ENCODE results near the gene ZIC2. TPM values are rescaled to one million over a fixed set of nuclear protein-coding genes. Genes with fewer than 3 reads are reported as not detected.
"Not testable (repeated sequence)": the region's sequence is repeated elsewhere in the genome, so short reads cannot be mapped to it uniquely, and the experiment has no call there.

Gene ZIC2
- total RNA-seq, 1 donor from 2014 or later, result 52.4 TPM

DNA sequence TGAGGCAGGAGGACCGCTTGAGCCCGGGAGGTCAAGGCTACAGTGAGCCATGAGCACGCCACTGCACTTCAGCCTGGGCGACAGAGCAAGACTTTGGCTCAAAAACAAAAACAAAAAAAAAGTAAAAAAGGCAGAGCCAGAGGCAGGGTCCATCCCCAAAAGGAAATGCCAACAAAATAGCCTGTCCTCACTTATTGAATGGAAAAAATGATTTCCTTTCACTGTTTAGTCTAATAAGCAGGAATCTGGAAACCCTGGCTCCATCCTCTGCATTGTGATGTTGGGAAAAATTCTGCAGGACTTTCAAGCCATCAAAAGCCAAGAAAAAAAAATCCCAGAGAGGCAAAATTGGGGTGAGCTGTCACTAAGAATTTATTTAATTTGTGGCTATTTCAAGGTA lies 33.2 kb upstream of the ZIC2 start:
- no peak for DNase-seq (ENCODE audit: low spot score)
- H3K9ac ChIP-seq, result no peak overlapping the region
- no peaks in the 10 kb centered on the region for H3K9me3 ChIP-seq (ENCODE audit: low read depth)
- no peaks in the 10 kb centered on the region for H3K79me2 ChIP-seq (ENCODE audit: low read depth)
- no peak overlapping the region for H2AFZ ChIP-seq (replicated peaks)
- H3F3A ChIP-seq (ENCODE audit: low read depth), result peaks cover 10% of the 10 kb centered on the region
- peaks cover 11% of the 10 kb centered on the region for H4K20me1 ChIP-seq (ENCODE audit: low read depth)
- Mint-ChIP-seq H3K27ac (no peak overlapping the region), H3K9me3 (no peaks in the 10 kb centered on the region), H3K27me3 (ENCODE audit: insufficient read depth, low read depth) (peaks cover 5% of the 10 kb centered on the region), H3K4me1 (peaks cover 66% of the 10 kb centered on the region), H3K36me3 (peaks cover 14% of the 10 kb centered on the region), H3K4me3 (no peak overlapping the region)
- H3K4me1 ChIP-seq, result peaks cover 9% of the 10 kb centered on the region
- H3K4me3 ChIP-seq, result no peak overlapping the region
- H3K27ac ChIP-seq, result no peak overlapping the region
- TF ChIP-seq EZH2 (IDR thresholded peaks at IDR 0.05) (no peak), EZH2phosphoT487 (IDR thresholded peaks at IDR 0.05) (no peak)
- TF ChIP-seq, protein P1, sequence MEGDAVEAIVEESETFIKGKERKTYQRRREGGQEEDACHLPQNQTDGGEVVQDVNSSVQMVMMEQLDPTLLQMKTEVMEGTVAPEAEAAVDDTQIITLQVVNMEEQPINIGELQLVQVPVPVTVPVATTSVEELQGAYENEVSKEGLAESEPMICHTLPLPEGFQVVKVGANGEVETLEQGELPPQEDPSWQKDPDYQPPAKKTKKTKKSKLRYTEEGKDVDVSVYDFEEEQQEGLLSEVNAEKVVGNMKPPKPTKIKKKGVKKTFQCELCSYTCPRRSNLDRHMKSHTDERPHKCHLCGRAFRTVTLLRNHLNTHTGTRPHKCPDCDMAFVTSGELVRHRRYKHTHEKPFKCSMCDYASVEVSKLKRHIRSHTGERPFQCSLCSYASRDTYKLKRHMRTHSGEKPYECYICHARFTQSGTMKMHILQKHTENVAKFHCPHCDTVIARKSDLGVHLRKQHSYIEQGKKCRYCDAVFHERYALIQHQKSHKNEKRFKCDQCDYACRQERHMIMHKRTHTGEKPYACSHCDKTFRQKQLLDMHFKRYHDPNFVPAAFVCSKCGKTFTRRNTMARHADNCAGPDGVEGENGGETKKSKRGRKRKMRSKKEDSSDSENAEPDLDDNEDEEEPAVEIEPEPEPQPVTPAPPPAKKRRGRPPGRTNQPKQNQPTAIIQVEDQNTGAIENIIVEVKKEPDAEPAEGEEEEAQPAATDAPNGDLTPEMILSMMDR (IDR thresholded peaks at IDR 0.05), result no peak
- H3K4me2 ChIP-seq, result no peak overlapping the region
- H3K36me3 ChIP-seq, result no peaks in the 10 kb centered on the region
- no peaks in the 10 kb centered on the region for H3K27me3 ChIP-seq

DNA sequence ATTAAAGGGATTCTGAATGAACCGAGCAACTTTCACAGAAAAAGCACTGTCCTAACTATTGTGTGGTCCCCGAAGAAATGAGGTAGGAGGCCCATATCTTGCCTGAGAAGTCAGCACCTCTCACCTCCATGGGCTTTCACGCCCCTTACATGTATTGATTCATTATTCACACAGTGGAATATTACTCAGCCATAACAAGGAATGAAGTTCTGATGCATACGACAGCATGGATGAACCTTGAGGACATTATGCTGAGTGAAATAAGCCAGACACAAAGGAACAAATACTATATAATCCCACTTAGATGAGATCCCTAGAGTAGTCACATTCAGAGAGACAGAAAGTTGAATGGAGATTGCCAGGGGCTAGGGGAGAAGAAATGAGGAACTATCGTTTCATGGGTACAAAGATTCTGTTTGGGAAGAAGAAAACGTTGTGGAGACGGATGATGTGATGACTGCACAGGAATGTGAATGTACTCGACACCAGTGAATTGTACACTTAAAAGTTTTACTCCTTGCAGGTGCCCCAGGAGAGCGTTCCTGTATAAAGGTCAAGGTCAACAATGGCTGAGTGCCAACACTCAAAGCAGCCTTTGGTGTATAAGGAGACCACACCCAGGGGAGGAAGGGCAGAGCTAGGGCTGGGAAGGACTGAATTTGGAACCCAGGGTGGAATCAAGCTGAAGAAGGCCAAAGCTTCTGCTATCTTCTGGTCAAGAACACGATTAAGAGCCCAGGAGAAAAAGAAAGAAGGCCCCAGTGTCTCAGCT lies 32.5 kb upstream of the ZIC2 start:
- peaks cover 12% of the 10 kb centered on the region for H3K36me3 Mint-ChIP-seq
- Histone ChIP-seq H3K4me2 (peak overlapping the region; percentile 47), H3K9ac (no peak overlapping the region), H3K9me3 (ENCODE audit: low read depth) (no peaks in the 10 kb centered on the region), H4K20me1 (ENCODE audit: low read depth) (peaks cover 11% of the 10 kb centered on the region), H3K4me3 (no peak overlapping the region), H2AFZ (replicated peaks) (no peak overlapping the region), H3K27me3 (no peaks in the 10 kb centered on the region), H3K36me3 (no peaks in the 10 kb centered on the region), H3F3A (ENCODE audit: low read depth) (peaks cover 10% of the 10 kb centered on the region), H3K4me1 (peaks cover 9% of the 10 kb centered on the region), H3K27ac (no peak overlapping the region), H3K79me2 (ENCODE audit: low read depth) (peaks cover 3% of the 10 kb centered on the region)
- H3K27me3 Mint-ChIP-seq (ENCODE audit: insufficient read depth, low read depth), result peaks cover 5% of the 10 kb centered on the region
- peaks cover 73% of the 10 kb centered on the region for H3K4me1 Mint-ChIP-seq
- no peaks in the 10 kb centered on the region for H3K9me3 Mint-ChIP-seq
- peak overlapping the region; percentile 73 for H3K4me3 Mint-ChIP-seq
- TF ChIP-seq, protein P1 (IDR thresholded peaks at IDR 0.05), result no peak
- TF ChIP-seq EZH2 (IDR thresholded peaks at IDR 0.05) (no peak), EZH2phosphoT487 (IDR thresholded peaks at IDR 0.05) (no peak)
- no peak for DNase-seq (ENCODE audit: low spot score)
- peak overlapping the region; percentile 97 for H3K27ac Mint-ChIP-seq

DNA sequence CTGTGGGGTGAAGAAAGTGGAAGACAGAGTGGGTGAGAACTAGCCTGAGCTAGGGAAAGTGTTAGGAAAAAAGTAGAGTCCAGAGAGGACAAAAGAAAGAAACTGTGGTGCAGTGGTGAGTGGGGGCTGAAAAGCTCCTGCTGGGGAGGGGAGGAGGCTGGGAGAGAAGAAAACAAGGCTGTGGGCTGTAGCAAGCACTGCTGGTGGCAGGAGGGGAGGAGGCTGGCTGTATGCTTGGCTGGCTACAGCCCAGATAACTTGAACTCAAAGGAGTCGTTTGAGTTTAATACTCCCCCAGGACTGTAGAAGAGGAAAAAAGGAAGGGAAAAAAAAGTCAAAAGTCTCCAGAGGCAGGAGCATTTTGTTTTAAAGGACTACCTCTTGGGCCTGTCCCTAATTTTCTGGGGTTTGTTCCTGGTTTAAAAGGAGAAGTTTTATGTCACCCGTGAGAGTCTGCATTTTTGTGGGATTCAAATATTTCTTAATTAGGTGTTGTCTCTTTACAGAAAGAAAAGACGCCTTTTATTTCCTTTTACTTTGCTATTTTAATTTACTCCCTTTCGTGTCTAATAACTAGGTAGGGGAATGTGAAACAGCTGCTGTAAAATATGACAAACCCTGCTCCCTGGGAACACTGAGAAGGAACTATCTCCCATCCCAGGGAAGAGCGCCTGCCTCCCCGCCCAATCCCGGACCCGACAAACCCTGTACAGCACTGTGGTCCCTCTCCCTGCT lies 31.7 kb upstream of the ZIC2 start:
- no peak overlapping the region for H3K27ac ChIP-seq

DNA sequence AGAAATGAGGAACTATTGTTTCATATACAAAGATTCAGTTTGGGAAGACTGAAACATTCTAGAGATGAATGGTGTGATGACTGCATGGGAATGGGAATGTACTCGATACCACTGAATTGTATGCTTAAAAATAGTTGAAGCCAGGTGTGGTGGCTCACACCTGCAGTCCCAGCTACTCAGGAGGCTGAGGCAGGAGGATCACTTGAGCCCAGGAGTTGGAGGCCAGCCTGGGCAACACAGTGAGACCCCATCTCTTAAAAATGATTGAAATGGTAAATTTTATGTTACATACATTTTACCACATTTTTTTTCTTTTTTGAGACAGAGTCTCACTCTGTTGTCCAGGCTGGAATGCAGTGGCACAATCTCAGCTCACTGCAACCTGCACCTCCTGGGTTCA lies 29.9 kb upstream of the ZIC2 start:
- peak overlapping the region; percentile 59 for H3K27ac Mint-ChIP-seq
- H3K27me3 ChIP-seq, result peaks cover 19% of the 10 kb centered on the region
- H4K20me1 ChIP-seq (ENCODE audit: low read depth), result peaks cover 11% of the 10 kb centered on the region
- H3K4me1 Mint-ChIP-seq, result peaks cover 84% of the 10 kb centered on the region
- H3K79me2 ChIP-seq (ENCODE audit: low read depth), result peaks cover 20% of the 10 kb centered on the region
- H2AFZ ChIP-seq (replicated peaks); H3K27ac ChIP-seq; DNase-seq (ENCODE audit: low spot score); H3K36me3 ChIP-seq; H3K36me3 Mint-ChIP-seq; H3K4me2 ChIP-seq; H3K27me3 Mint-ChIP-seq (ENCODE audit: insufficient read depth, low read depth); H3K4me3 Mint-ChIP-seq; H3K4me3 ChIP-seq; H3K9me3 Mint-ChIP-seq; H3K9me3 ChIP-seq (ENCODE audit: low read depth); H3K9ac ChIP-seq: not testable (repeated sequence)
- H3K4me1 ChIP-seq, result peaks cover 29% of the 10 kb centered on the region
- H3F3A ChIP-seq (ENCODE audit: low read depth), result peaks cover 34% of the 10 kb centered on the region

More for the DNA sequence above, 31.7 kb upstream of the ZIC2 start:
- H4K20me1 ChIP-seq (ENCODE audit: low read depth), result peaks cover 11% of the 10 kb centered on the region
- H3K27me3 ChIP-seq, result peaks cover 2% of the 10 kb centered on the region
- Mint-ChIP-seq H3K4me3 (peak overlapping the region; percentile 73), H3K27ac (peak overlapping the region; percentile 97), H3K9me3 (no peaks in the 10 kb centered on the region), H3K36me3 (peaks cover 5% of the 10 kb centered on the region), H3K27me3 (ENCODE audit: insufficient read depth, low read depth) (peaks cover 5% of the 10 kb centered on the region), H3K4me1 (peaks cover 80% of the 10 kb centered on the region)
- no peak overlapping the region for H2AFZ ChIP-seq (replicated peaks)
- H3K4me1 ChIP-seq, result peaks cover 12% of the 10 kb centered on the region
- H3F3A ChIP-seq (ENCODE audit: low read depth), result peaks cover 15% of the 10 kb centered on the region
- H3K9ac ChIP-seq, result no peak overlapping the region
- H3K4me2 ChIP-seq, result peak overlapping the region; percentile 47
- H3K9me3 ChIP-seq (ENCODE audit: low read depth), result no peaks in the 10 kb centered on the region
- H3K36me3 ChIP-seq, result no peaks in the 10 kb centered on the region
- DNase-seq (ENCODE audit: low spot score), result no peak
- H3K4me3 ChIP-seq, result no peak overlapping the region
- peaks cover 3% of the 10 kb centered on the region for H3K79me2 ChIP-seq (ENCODE audit: low read depth)
- TF ChIP-seq EZH2 (IDR thresholded peaks at IDR 0.05) (no peak), EZH2phosphoT487 (IDR thresholded peaks at IDR 0.05) (no peak)
- TF ChIP-seq, protein P1 (IDR thresholded peaks at IDR 0.05), result no peak

Data from neural progenitor cell (in vitro differentiated cells).